ENCODE results near the gene MFAP1.

Gene MFAP1

GRCh38 chr15:43775411-43775965 lies 49.0 kb downstream of the MFAP1 start:
- no peak for DNase-seq

GRCh38 chr15:43774062-43774461 lies 50.4 kb downstream of the MFAP1 start:
- DNase-seq, result no peak

DNA sequence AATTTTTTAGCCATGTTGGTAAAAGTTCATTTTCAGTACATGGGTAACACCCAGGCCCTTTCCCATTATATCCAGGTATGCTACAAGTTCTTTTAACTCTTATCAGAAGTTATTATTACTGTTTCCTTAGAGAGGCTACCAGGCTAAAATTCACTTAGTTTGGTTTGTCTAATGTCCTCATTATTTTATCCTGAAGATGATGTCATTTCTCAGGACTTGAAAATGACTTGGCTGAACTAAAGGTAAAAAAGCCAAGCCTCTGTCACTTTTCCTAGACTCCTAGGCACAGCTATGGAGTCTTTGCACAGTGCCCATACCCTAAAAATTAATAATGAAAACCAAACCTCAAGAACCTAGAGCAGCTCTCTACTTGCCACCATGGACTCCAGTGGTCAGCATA lies 51.9 kb downstream of the MFAP1 start:
- no peak for DNase-seq

- no peak for DNase-seq
These were observed 52.7 kb downstream of the MFAP1 start for GRCh38 chr15:43771816-43772215.

- peak; percentile 84 for DNase-seq
These were observed 54.8 kb downstream of the MFAP1 start for GRCh38 chr15:43769584-43770228.

GRCh38 chr15:43763819-43764446 lies 60.6 kb downstream of the MFAP1 start:
- DNase-seq, result no peak

- no peak for DNase-seq
These were observed 61.7 kb downstream of the MFAP1 start for GRCh38 chr15:43762824-43763223.
